Fibroblast of lung (primary cell): ENCODE measurements around the gene DTX4. TPM values are rescaled to one million over a fixed set of nuclear protein-coding genes. Genes with fewer than 3 reads are reported as not detected.

Source experiments
- DNase-seq, 2 donors: peaks; one replicate each; pipeline versions ENCODE4 v3.0.0 to v3.0.0-alpha.2; 2010; ENCODE audit warnings: low read depth in 2 of 2
- H2AFZ ChIP-seq: 2 replicates; pipeline ENCODE4 v1.5.1; 2012; ENCODE audit warnings: low read length, control low read depth, inconsistent platforms
- H3K27ac ChIP-seq: 2 replicates; pipeline ENCODE4 v1.5.1; 2011; ENCODE audit warnings: low read length, control low read depth; ENCODE audit not compliant: insufficient read depth
- H3K27me3 ChIP-seq: 2 replicates; pipeline ENCODE4 v1.5.1; 2011; ENCODE audit warnings: mild to moderate bottlenecking, low read length; ENCODE audit not compliant: control insufficient read depth, insufficient read depth
- H3K36me3 ChIP-seq: 2 replicates; pipeline ENCODE4 v1.5.1; 2011; ENCODE audit warnings: low read length; ENCODE audit not compliant: control insufficient read depth, insufficient read depth
- H3K4me1 ChIP-seq: 2 replicates; pipeline ENCODE4 v1.5.1; 2011; ENCODE audit warnings: low read length; ENCODE audit not compliant: control insufficient read depth, insufficient read depth; ENCODE audit errors: extremely low read depth
- H3K4me2 ChIP-seq: 2 replicates; pipeline ENCODE4 v1.5.1; 2011; ENCODE audit warnings: low read length, control low read depth; ENCODE audit not compliant: insufficient read depth; ENCODE audit errors: extremely low read depth
- H3K4me3 ChIP-seq, 4 experiments: fragments of 200-600 bp in 1 of 4; sonication (generic) in 1 of 4; replicated peaks in 1 of 4; 2 replicates each; pipeline ENCODE4 v1.5.1; 2011 to 2016; ENCODE audit warnings: low read length in 4 of 4, low read depth in 3 of 4, mild to moderate bottlenecking in 3 of 4, control low read depth in 2 of 4, inconsistent platforms in 1 of 4, mixed read lengths in 1 of 4; ENCODE audit not compliant: insufficient read depth in 1 of 4; ENCODE audit errors: control extremely low read depth in 1 of 4
- H3K79me2 ChIP-seq: 2 replicates; pipeline ENCODE4 v1.5.1; 2012; ENCODE audit warnings: mild to moderate bottlenecking, low read length, inconsistent platforms; ENCODE audit not compliant: control insufficient read depth, insufficient read depth
- H3K9ac ChIP-seq: 2 replicates; pipeline ENCODE4 v1.5.1; 2011; ENCODE audit warnings: mild to moderate bottlenecking, low read length, control low read depth; ENCODE audit not compliant: insufficient read depth
- H3K9me3 ChIP-seq: 2 replicates; pipeline ENCODE4 v1.5.1; 2012; ENCODE audit warnings: low read depth, low read length; ENCODE audit not compliant: control insufficient read depth, insufficient read depth
- H4K20me1 ChIP-seq: 2 replicates; pipeline ENCODE4 v1.5.1; 2011; ENCODE audit warnings: low read length; ENCODE audit not compliant: control insufficient read depth, insufficient read depth; ENCODE audit errors: extremely low read depth
- EZH2 ChIP-seq: IDR thresholded peaks from 2 replicates; pipeline ENCODE4 v1.5.1; 2012; ENCODE audit warnings: low read length, control low read depth, mild to moderate bottlenecking; ENCODE audit errors: missing control alignments
- polyA plus RNA-seq, 2 donors: library from polyadenylated mRNA; depleted of rRNA in 1 of 2; stranded (reverse) in 1 of 2; unstranded in 1 of 2; fragments of >200 nt; gene quantifications; 2 replicates each; pipeline ENCODE4 v1.2.1, GENCODE V29; 2011 to 2012; ENCODE audit warnings: missing spikeins in 1 of 2
- total RNA-seq: library from RNA; depleted of rRNA; stranded (reverse); fragments of >200 nt; gene quantifications from 2 replicates; pipeline ENCODE4 v1.2.1, GENCODE V29; 2014
- TF ChIP-seq, protein P1 (sequence below), 2 donors: IDR thresholded peaks in 1 of 2; conservative IDR thresholded peaks in 1 of 2; 1 replicate in 1 of 2; 2 replicates in 1 of 2; pipeline ENCODE4 v1.5.1; 2011 to 2012; ENCODE audit warnings: low read length in 2 of 2, control low read depth in 1 of 2, inconsistent platforms in 1 of 2, low read depth in 1 of 2, mild to moderate bottlenecking in 1 of 2

The DTX4 gene
- total and polyA plus RNA-seq, 2 donors (not counting 1 experiment from before 2014, with no cell fraction given) = 1.2 to 4.8 TPM

GRCh38 chr11:59184691-59185339, 12.9 kb downstream of the DTX4 start:
- Histone ChIP-seq H2AFZ (no peak overlapping the region), H3K79me2 (no peaks in the 10 kb centered on the region), H4K20me1 (no peaks in the 10 kb centered on the region), H3K9ac (no peak overlapping the region), H3K27me3 (no peaks in the 10 kb centered on the region), H3K27ac (no peak overlapping the region), H3K36me3 (peaks cover 3% of the 10 kb centered on the region), H3K4me2 (no peak overlapping the region), H3K9me3 (no peaks in the 10 kb centered on the region), H3K4me3 (no peak overlapping the region), H3K4me1 (peaks cover 14% of the 10 kb centered on the region)
- TF ChIP-seq, protein P1, sequence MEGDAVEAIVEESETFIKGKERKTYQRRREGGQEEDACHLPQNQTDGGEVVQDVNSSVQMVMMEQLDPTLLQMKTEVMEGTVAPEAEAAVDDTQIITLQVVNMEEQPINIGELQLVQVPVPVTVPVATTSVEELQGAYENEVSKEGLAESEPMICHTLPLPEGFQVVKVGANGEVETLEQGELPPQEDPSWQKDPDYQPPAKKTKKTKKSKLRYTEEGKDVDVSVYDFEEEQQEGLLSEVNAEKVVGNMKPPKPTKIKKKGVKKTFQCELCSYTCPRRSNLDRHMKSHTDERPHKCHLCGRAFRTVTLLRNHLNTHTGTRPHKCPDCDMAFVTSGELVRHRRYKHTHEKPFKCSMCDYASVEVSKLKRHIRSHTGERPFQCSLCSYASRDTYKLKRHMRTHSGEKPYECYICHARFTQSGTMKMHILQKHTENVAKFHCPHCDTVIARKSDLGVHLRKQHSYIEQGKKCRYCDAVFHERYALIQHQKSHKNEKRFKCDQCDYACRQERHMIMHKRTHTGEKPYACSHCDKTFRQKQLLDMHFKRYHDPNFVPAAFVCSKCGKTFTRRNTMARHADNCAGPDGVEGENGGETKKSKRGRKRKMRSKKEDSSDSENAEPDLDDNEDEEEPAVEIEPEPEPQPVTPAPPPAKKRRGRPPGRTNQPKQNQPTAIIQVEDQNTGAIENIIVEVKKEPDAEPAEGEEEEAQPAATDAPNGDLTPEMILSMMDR (conservative IDR thresholded peaks at IDR 0.05 in 1 of 2, IDR thresholded peaks at IDR 0.05 in 1 of 2; ENCODE audit: low read depth in 1 of 2, low read length in 2 of 2) = no peak
- no peak for TF ChIP-seq EZH2
- no peak for DNase-seq

DNA sequence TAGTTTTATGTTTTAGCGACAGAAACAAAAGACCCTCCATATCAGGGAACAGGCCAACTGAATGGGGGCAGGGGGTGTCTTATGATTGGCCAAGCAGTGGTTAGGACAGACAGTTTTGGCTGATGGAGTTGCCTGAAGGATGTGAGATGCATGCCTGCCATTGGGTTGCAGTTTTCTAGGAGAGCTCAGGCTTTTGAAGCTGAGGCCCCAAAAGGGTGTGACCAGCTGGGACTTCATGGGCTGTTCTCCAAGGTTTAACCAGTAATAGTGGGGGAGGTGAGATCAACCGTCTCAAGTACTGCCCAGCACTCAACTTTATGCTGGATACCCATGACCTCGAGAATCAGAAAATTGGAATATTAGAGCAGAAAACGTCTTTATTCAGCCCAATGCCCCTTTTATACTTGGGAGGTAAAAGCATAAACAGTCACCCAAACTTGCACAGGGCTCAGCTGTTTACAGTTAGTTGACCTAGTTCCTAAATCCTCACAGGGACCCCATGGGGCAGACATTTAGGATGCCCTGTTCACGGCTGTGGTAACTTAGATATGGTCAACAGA, 13.5 kb downstream of the DTX4 start:
- no peak overlapping the region for H3K4me3 ChIP-seq
- H3K27ac ChIP-seq = no peak overlapping the region
- H3K79me2 ChIP-seq = no peaks in the 10 kb centered on the region
- no peaks in the 10 kb centered on the region for H3K9me3 ChIP-seq
- no peak overlapping the region for H3K9ac ChIP-seq
- TF ChIP-seq EZH2 = no peak
- TF ChIP-seq, protein P1 (conservative IDR thresholded peaks at IDR 0.05 in 1 of 2, IDR thresholded peaks at IDR 0.05 in 1 of 2; ENCODE audit: low read depth in 1 of 2, low read length in 2 of 2) = no peak
- no peak overlapping the region for H3K4me2 ChIP-seq
- H3K36me3 ChIP-seq = peaks cover 3% of the 10 kb centered on the region
- no peaks in the 10 kb centered on the region for H3K27me3 ChIP-seq
- no peak overlapping the region for H2AFZ ChIP-seq
- H4K20me1 ChIP-seq = no peaks in the 10 kb centered on the region
- H3K4me1 ChIP-seq = peaks cover 14% of the 10 kb centered on the region
- peak in 1 of 2 donors; percentile 41 for DNase-seq

DNA sequence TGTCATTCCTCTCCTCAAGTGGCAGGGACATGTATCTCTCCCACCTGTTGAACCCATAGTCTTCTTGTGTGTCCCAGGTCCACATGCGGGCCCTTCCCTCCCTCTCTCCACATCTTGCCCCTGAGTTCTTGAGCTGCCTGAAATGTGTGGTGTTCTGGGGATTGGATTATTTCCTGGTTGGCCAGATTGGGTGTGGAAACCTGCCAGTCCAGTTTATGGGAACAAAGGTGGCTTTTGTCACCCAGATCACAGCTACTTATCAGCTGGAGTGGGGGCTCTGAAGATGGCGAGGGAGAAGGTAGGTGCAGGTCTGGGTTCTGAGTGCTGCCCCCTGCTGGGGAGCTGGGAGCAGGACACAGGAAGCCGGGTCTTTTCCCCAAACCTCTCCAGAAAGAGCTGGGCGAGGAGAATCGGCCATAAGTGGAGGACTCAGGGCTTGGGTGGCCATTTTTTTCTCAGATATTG, 14.2 kb downstream of the DTX4 start:
- Histone ChIP-seq H3K4me1 (peaks cover 14% of the 10 kb centered on the region), H3K27ac (no peak overlapping the region), H3K4me3 (no peak overlapping the region), H3K9ac (no peak overlapping the region), H3K9me3 (no peaks in the 10 kb centered on the region), H3K27me3 (no peaks in the 10 kb centered on the region), H2AFZ (no peak overlapping the region), H3K4me2 (no peak overlapping the region), H3K36me3 (peaks cover 4% of the 10 kb centered on the region), H4K20me1 (no peaks in the 10 kb centered on the region), H3K79me2 (no peaks in the 10 kb centered on the region)
- no peak for TF ChIP-seq EZH2
- TF ChIP-seq, protein P1 (conservative IDR thresholded peaks at IDR 0.05 in 1 of 2, IDR thresholded peaks at IDR 0.05 in 1 of 2; ENCODE audit: low read depth in 1 of 2, low read length in 2 of 2) = peak; percentile 47 to 54
- DNase-seq = no peak
